ENCODE results near the gene CCDC117. TPM values are rescaled to one million over a fixed set of nuclear protein-coding genes. Genes with fewer than 3 reads are reported as not detected.
"Not testable (repeated sequence)": the region's sequence is repeated elsewhere in the genome, so short reads cannot be mapped to it uniquely, and the experiment has no call there.

CCDC117 gene
- total and polyA plus RNA-seq, 8 donors, result 7.1 to 28.6 (median 13.8) TPM

GRCh38 chr22:28801845-28802594, 29.5 kb downstream of the CCDC117 start:
- Histone ChIP-seq H3K36me3 (peaks cover 15 to 17% (median 15%) of the 10 kb centered on the region in 4 donors), H3K27me3 (no peaks in the 10 kb centered on the region), H3K4me1 (peaks cover 18 to 49% (median 39%) of the 10 kb centered on the region in 4 donors), H3K27ac (peak overlapping the region; percentile 97 to 100 (median 100)), H3K4me3 (peak overlapping the region; percentile 77 to 98 (median 87)), H3K9me3 (no peaks in the 10 kb centered on the region)
- WGBS, 5 donors, result 18 to 33% (median 22%) methylated on average over 14 of the region's 14 CpGs
- intact Hi-C loops (cut with DNase I; ENCODE audit: low total_unique reads), result no loop called here
- peak; percentile 65 to 72 for DNase-seq
- no peak for TF ChIP-seq EP300 (IDR thresholded peaks at IDR 0.05)
- peak in 1 of 4 donors; percentile 3 for TF ChIP-seq POLR2A (IDR thresholded peaks at IDR 0.05)
- TF ChIP-seq POLR2AphosphoS5 (IDR thresholded peaks at IDR 0.05), result peak in 1 of 3 donors; percentile 50
- TF ChIP-seq CTCF (IDR thresholded peaks at IDR 0.05), result no peak

- intact Hi-C loops (cut with DNase I; ENCODE audit: low total_unique reads), result no loop called here
- no peaks in the 10 kb centered on the region for H3K27me3 ChIP-seq
- TF ChIP-seq EP300 (IDR thresholded peaks at IDR 0.05), result no peak
- TF ChIP-seq CTCF (IDR thresholded peaks at IDR 0.05), result peak in 1 of 7 experiments; percentile 29
- TF ChIP-seq POLR2A (IDR thresholded peaks at IDR 0.05), result no peak
- 31 to 56% (median 52%) methylated on average over 7 of the region's 7 CpGs for WGBS, 5 donors
- peak in 1 of 2 donors; percentile 59 for DNase-seq
- peaks cover 16 to 45% (median 35%) of the 10 kb centered on the region in 4 donors for H3K4me1 ChIP-seq
- peak overlapping the region; percentile 97 to 100 (median 100) for H3K27ac ChIP-seq
- no peaks in the 10 kb centered on the region for H3K9me3 ChIP-seq
- H3K4me3 ChIP-seq, result peak overlapping the region in 2 of 4 donors; percentile 77 to 79
- peaks cover 9 to 10% (median 9%) of the 10 kb centered on the region in 4 donors for H3K36me3 ChIP-seq
These were observed 30.2 kb downstream of the CCDC117 start for GRCh38 chr22:28802595-28803123.

- WGBS, 5 donors, result 83 to 96% (median 91%) methylated on average over 5 of the region's 5 CpGs
- H3K9me3 ChIP-seq; H3K27ac ChIP-seq; H3K36me3 ChIP-seq; H3K4me3 ChIP-seq; intact Hi-C loops (cut with DNase I; ENCODE audit: low total_unique reads); DNase-seq; H3K27me3 ChIP-seq: not testable (repeated sequence)
- peaks cover 27 to 55% (median 30%) of the 10 kb centered on the region in 4 donors for H3K4me1 ChIP-seq
These were observed 32.9 kb downstream of the CCDC117 start for GRCh38 chr22:28805426-28805825.

- TF ChIP-seq POLR2AphosphoS5 (IDR thresholded peaks at IDR 0.05), result no peak
- TF ChIP-seq POLR2A (IDR thresholded peaks at IDR 0.05), result no peak
- TF ChIP-seq CTCF (IDR thresholded peaks at IDR 0.05), result no peak
- no peak for TF ChIP-seq EP300 (IDR thresholded peaks at IDR 0.05)
- peak overlapping the region; percentile 36 to 70 (median 59) for H3K27ac ChIP-seq
- no peak overlapping the region for H3K4me3 ChIP-seq
- no peaks in the 10 kb centered on the region for H3K27me3 ChIP-seq
- H3K9me3 ChIP-seq, result no peaks in the 10 kb centered on the region
- peaks cover 41 to 69% (median 43%) of the 10 kb centered on the region in 4 donors for H3K4me1 ChIP-seq
- H3K36me3 ChIP-seq, result no peaks in the 10 kb centered on the region
- DNase-seq, result peak in 1 of 2 donors; percentile 44
- intact Hi-C loops (cut with DNase I; ENCODE audit: low total_unique reads), result no loop called here
These were observed 36.3 kb downstream of the CCDC117 start for GRCh38 chr22:28808716-28809355.
